HPDE6-E6E7 (cell line): Measurements from ENCODE around the gene BOLL.
A peak's percentile ranks its signal among the peaks of the same experiment; 100 is the strongest.
"Not testable (repeated sequence)": the region's sequence is repeated elsewhere in the genome, so short reads cannot be mapped to it uniquely, and the experiment has no call there.

Source experiments
- DNase-seq: peaks from one replicate; pipeline ENCODE4 v3.0.0; 2011; ENCODE audit warnings: missing footprints; ENCODE audit errors: extremely low spot score

BOLL gene, protein sequence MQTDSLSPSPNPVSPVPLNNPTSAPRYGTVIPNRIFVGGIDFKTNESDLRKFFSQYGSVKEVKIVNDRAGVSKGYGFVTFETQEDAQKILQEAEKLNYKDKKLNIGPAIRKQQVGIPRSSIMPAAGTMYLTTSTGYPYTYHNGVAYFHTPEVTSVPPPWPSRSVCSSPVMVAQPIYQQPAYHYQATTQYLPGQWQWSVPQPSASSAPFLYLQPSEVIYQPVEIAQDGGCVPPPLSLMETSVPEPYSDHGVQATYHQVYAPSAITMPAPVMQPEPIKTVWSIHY

GRCh38 chr2:197784956-197785941 lies at the start of gene BOLL:
BOLL (minus strand) TSS chr2:197785319; CDS start chr2:197781850, 3,469 bp downstream.
- DNase-seq = no peak

DNA sequence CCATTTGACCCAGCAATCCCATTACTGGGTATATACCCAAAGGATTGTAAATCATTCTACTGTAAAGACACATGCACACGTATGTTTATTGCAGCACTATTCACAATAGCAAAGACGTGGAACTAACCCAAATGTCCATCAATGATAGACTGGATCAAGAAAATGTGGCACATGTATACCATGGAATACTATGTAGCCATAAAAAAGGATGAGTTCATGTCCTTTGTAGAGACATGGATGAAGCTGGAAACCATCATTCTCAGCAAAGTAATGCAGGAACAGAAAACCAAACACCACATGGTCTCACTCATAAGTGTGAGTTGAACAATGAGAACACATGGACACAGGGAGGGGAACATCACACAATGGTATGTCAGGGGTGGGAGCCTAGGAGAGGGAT lies 49.7 kb upstream of the BOLL start:
- DNase-seq = not testable (repeated sequence)

GRCh38 chr2:197828464-197829135 lies 43.5 kb upstream of the BOLL start:
- DNase-seq = no peak

- no peak for DNase-seq
Measured at GRCh38 chr2:197827618-197828017, 42.5 kb upstream of the BOLL start.

- no peak for DNase-seq
Measured at GRCh38 chr2:197822333-197822732, 37.2 kb upstream of the BOLL start.

DNA sequence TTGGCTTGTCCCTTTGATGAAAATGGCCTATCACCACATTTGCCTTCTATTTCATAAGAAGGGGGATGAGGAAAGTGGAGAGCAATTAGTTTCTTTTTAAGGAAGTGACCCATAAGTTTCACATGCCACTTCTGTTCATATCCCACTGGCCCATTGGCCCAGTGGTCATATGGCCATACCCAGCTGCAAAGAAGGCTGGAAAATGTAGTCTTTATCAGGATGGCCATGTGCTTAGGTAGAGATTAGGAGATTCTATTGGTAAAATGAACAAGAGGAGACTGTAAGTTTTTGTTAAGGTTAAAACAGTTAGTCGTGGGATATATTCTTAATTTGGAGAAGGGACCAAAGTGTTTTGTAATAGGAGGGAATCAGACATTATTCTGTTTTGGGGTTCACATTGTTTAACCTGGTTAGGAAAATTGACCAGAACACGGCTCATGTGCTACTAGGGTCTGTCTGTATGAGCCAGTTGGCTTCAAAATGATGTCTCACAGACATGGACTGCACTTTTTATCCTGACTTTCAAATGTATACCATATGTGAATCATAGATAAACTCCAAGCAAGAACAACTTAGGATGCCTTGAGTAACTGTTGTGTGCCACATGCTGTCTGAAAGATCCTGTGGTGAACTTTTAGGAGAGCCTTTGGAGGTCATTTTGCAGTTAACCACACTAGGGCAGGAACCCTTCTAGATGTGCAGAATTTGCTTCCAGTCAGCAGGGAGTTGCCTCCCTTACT lies 36.6 kb upstream of the BOLL start:
- no peak for DNase-seq

DNA sequence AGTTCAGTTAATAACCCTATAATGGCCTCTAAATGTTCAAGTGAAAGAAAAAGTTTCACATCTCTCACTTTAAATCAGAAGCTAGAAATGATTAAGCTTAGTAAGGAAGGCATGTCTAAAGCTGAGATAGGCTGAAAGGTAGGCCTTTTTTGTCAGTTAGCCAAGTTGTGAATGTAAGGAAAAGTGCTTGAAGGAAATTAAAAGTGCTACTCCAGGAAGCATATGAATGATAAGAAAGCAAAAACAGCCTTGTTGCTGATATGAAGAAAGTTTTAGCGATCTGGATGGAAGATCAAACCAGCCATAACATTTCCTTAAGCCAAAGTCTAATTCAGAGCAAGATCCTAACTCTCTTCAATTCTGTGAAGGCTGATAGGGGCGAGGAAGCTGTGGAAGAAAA lies 29.4 kb upstream of the BOLL start:
- DNase-seq = no peak

GRCh38 chr2:197813093-197813787 lies 28.1 kb upstream of the BOLL start:
- DNase-seq = peak; percentile 48

GRCh38 chr2:197810491-197810890 lies 25.4 kb upstream of the BOLL start:
- no peak for DNase-seq

GRCh38 chr2:197810016-197810415 lies 24.9 kb upstream of the BOLL start:
- DNase-seq = no peak

- DNase-seq = no peak
Measured at GRCh38 chr2:197809064-197809463, 23.9 kb upstream of the BOLL start.

GRCh38 chr2:197805715-197806633 lies 20.9 kb upstream of the BOLL start:
- no peak for DNase-seq

DNA sequence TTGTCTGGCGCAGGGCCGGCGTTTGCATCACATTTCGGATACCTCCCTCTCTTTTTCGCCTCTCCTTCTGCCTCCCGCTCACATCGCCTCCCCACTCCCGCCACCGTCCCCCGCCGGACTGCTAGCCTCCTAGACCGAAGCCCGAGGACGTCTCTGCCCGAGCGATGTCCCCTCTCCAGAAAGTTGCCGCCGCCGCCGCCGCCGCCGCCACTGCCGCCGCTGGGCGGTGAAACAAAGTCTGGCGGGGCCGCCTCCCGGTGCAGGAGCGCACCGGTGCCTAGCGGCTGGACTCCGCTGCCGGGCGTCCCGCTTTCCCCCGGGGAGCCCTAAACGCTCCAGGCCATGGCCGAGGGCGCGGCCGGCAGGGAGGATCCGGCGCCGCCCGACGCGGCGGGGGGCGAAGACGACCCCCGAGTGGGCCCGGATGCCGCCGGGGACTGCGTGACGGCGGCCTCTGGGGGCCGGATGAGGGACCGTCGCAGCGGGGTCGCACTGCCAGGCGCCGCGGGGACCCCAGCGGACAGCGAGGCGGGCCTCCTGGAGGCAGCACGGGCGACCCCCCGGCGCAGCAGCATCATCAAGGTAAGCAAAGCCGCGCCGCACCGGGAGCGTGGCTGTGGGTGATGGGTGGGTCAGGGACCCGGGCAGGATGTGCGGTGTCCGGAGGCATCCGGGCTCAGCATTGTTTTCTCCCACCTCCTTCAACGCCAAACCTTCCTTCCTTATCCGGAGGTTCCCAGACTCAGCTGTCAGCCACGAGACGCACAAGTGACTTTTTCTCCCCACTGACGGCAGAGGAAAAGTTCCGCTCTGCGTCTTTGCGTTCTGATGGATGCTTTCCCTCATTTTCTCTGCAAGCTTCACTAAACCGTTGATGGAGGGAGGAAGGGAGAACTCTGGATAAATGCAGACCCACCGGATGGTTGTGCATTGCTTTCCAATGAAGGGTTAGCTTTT lies 19.9 kb upstream of the BOLL start:
- no peak for DNase-seq

DNA sequence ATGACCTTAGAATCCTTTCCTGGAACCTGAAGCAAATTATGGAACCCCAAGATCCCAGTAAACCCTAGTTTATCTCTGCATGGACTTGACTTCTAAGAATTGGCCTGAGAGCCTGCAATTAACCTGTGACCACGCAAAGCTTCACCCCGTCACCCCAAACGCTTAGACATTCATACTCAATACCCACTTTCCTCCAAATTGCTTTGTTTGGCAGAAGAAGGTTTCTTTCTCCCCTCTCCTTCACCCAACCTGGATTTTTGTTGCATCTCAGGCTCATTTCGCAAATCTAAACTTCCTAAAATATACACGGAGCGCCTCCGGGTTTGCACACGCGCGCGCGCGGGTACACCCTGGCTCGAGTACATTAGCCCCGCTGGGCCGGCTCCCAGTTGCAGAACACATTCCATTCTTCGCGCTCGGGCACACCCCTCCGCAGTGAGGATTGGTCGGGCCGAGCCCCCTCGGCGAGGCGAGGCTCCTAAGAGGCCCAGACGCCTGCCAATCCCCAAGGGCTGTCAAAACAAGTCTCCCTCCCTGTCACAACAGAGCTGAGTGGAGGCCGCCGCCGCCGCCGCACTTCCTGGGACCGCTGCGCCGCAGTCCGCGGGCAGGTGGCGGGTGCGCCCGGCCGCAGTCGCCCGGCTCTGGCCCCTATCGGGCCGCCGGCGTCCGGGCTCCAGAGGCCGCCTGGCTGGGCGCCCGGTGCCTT lies 19.1 kb upstream of the BOLL start, which contains the start of gene PLCL1:
PLCL1 (plus strand) TSS at position 545 of the 709 bp plus-strand sequence.
- peak; percentile 83 for DNase-seq

- DNase-seq = peak; percentile 35
Measured at GRCh38 chr2:197803033-197803444, 17.9 kb upstream of the BOLL start.

- no peak for DNase-seq
Measured at GRCh38 chr2:197801033-197801432, 15.9 kb upstream of the BOLL start.

GRCh38 chr2:197800091-197800490 lies 15.0 kb upstream of the BOLL start:
- DNase-seq = no peak

GRCh38 chr2:197799068-197799467 lies 13.9 kb upstream of the BOLL start:
- DNase-seq = no peak
